Activated naive CD4-positive, alpha-beta T cell treated with Interleukin-2 at 50 U/mL for 16 hours (primary cell): ENCODE measurements around the gene CASZ1.

ENCODE experiments used
- DNase-seq: peaks from one replicate; pipeline ENCODE4 v3.0.0-alpha.2; 2020

CASZ1 gene

GRCh38 chr1:10650556-10651388 lies 145.7 kb downstream of the CASZ1 start:
- DNase-seq, result no peak

GRCh38 chr1:10649517-10650201 lies 146.8 kb downstream of the CASZ1 start:
- no peak for DNase-seq

- DNase-seq, result no peak
These were observed 147.5 kb downstream of the CASZ1 start for GRCh38 chr1:10648689-10649516.

- DNase-seq, result no peak
These were observed 148.9 kb downstream of the CASZ1 start for GRCh38 chr1:10647414-10648170.

GRCh38 chr1:10646347-10646861 lies 150.0 kb downstream of the CASZ1 start:
- no peak for DNase-seq

- peak; percentile 21 for DNase-seq
These were observed 151.9 kb downstream of the CASZ1 start for GRCh38 chr1:10644307-10645128.

- DNase-seq, result no peak
These were observed 152.7 kb downstream of the CASZ1 start for GRCh38 chr1:10643607-10644306.

- DNase-seq, result no peak
These were observed 153.9 kb downstream of the CASZ1 start for GRCh38 chr1:10642403-10643080.

GRCh38 chr1:10641976-10642375 lies 154.5 kb downstream of the CASZ1 start:
- no peak for DNase-seq

- no peak for DNase-seq
These were observed 155.4 kb downstream of the CASZ1 start for GRCh38 chr1:10640843-10641553.

- DNase-seq, result no peak
These were observed 156.5 kb downstream of the CASZ1 start for GRCh38 chr1:10639775-10640578.

GRCh38 chr1:10639011-10639774 lies 157.3 kb downstream of the CASZ1 start:
- no peak for DNase-seq

- DNase-seq, result no peak
These were observed 157.9 kb downstream of the CASZ1 start for GRCh38 chr1:10638559-10639005.

GRCh38 chr1:10637834-10638558 lies 158.4 kb downstream of the CASZ1 start:
- DNase-seq, result peak; percentile 6

- DNase-seq, result no peak
These were observed 159.0 kb downstream of the CASZ1 start for GRCh38 chr1:10637400-10637799.

- DNase-seq, result no peak
These were observed 160.5 kb downstream of the CASZ1 start for GRCh38 chr1:10635992-10636391.
